Brain microvascular endothelial cell (primary cell): Measurements from ENCODE around the gene WNT5B.

ENCODE experiments used
- DNase-seq: peaks from one replicate; pipeline ENCODE4 v3.0.0-alpha.2; 2020
- H3K27ac ChIP-seq: fragments of 250-450 bp; sonication (Bioruptor Pico); 2 replicates; pipeline ENCODE4 v1.5.1; 2020; ENCODE audit warnings: mild to moderate bottlenecking, moderate library complexity
- H3K27me3 ChIP-seq: fragments of 250-450 bp; sonication (Bioruptor Pico); replicated peaks from 2 replicates; pipeline ENCODE4 v1.5.1; 2020; ENCODE audit warnings: mild to moderate bottlenecking
- H3K36me3 ChIP-seq: fragments of 250-450 bp; sonication (Bioruptor Pico); replicated peaks from 2 replicates; pipeline ENCODE4 v1.5.1; 2020; ENCODE audit warnings: mild to moderate bottlenecking
- H3K4me3 ChIP-seq: 2 replicates; pipeline ENCODE4 v1.5.1; 2011; ENCODE audit warnings: low read depth, mild to moderate bottlenecking, control low read depth, low read length, moderate library complexity
- in situ Hi-C: cut with HindIII; loops from 2 replicates; pipeline ENCODE4 v1.10.0; 2017; ENCODE audit warnings: low sequenced_read_pairs, low pct_ligation_motif_present
- TF ChIP-seq, protein P1 (sequence below): IDR thresholded peaks from 2 replicates; pipeline ENCODE4 v1.5.1; 2011; ENCODE audit warnings: low read depth, mild to moderate bottlenecking, moderate library complexity, low read length, control low read depth, inconsistent platforms; ENCODE audit errors: missing control alignments

Gene WNT5B

DNA sequence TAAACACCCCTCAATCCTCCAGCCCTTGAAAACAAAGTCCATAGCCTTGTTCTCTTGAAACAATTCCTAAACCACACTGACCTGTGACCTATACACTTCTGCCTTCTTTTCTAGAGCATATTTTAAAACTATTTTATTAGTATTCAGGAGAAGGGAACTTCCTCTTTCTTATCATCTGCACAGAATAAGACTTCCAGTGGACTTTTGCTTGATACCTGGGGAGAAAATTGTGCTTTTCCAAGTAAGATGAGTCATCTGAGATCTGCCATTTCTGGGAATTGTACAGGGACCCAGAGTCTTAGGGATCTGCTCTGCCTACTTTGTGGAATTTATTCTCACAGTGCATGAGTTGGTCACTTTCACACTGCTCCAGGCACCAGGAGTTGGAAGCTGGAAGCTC is 10.5 kb upstream of the WNT5B start:
- Histone ChIP-seq H3K4me3 (no peak overlapping the region), H3K27me3 (no peaks in the 10 kb centered on the region), H3K36me3 (no peaks in the 10 kb centered on the region), H3K27ac (no peak overlapping the region)
- TF ChIP-seq, protein P1, sequence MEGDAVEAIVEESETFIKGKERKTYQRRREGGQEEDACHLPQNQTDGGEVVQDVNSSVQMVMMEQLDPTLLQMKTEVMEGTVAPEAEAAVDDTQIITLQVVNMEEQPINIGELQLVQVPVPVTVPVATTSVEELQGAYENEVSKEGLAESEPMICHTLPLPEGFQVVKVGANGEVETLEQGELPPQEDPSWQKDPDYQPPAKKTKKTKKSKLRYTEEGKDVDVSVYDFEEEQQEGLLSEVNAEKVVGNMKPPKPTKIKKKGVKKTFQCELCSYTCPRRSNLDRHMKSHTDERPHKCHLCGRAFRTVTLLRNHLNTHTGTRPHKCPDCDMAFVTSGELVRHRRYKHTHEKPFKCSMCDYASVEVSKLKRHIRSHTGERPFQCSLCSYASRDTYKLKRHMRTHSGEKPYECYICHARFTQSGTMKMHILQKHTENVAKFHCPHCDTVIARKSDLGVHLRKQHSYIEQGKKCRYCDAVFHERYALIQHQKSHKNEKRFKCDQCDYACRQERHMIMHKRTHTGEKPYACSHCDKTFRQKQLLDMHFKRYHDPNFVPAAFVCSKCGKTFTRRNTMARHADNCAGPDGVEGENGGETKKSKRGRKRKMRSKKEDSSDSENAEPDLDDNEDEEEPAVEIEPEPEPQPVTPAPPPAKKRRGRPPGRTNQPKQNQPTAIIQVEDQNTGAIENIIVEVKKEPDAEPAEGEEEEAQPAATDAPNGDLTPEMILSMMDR, result no peak
- in situ Hi-C loops, result no loop called here
- DNase-seq, result no peak

DNA sequence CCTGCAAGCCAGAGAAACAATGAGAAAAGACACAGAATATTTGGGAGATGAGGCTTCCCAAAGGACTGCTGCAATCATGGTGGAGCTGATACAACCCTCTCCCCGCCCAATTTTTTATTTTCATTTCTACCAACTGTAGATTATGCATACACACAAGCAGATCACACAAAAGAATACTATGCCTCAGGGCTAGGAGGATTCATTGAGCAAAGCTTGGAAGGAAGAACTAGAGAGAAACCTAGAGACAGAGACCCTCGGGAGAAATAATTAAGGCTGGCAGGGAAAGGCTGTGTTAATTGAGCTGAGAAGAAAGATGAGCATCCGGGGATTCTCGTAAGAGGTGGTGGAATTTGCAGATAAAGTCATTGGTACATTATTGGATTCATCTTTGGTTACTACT is 9.9 kb upstream of the WNT5B start:
- TF ChIP-seq, protein P1, result no peak
- no peaks in the 10 kb centered on the region for H3K27me3 ChIP-seq
- DNase-seq, result no peak
- no peaks in the 10 kb centered on the region for H3K36me3 ChIP-seq
- H3K4me3 ChIP-seq, result no peak overlapping the region
- in situ Hi-C loops, result no loop called here
- no peak overlapping the region for H3K27ac ChIP-seq

DNA sequence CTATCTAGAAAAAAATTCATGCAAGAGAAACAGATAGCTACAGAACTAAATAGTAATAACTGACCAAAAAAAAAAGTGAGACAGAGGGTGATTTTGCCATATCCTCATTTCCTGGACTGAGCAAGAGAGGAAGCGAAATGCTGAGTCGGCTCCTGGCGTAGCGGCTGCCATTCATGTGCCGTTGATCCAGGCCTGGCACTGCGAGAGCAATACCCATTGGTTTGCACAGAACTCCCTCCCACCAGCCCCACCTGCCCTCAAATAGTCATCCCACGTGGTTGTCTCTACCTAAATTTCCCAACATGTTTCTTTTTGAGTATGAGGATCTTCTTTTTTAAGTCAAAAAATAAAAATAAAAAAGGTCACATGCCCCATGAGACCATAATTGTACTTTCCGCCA is 9.4 kb upstream of the WNT5B start:
- no peak overlapping the region for H3K4me3 ChIP-seq
- DNase-seq, result no peak

DNA sequence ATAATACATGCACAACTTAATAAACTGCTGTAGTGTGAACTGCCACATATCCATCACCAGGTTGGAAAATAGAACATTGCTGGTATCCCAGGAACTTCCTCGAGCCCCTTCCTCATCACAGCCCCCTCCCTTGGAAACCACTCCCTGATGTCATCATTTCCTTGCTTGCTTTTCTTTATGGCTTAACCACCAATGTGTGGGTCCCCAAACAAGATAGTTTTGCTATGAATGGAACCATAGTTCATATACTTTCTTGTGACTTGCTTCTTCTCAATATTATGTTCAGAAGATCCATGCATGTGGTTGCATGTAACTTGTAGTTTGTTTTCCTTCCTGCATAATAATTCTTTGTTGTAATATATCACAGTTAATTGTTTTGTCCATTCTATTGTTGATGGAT is 8.9 kb upstream of the WNT5B start:
- TF ChIP-seq, protein P1, result no peak
- H3K36me3 ChIP-seq, result no peaks in the 10 kb centered on the region
- H3K27ac ChIP-seq, result no peak overlapping the region
- in situ Hi-C loops, result no loop called here
- H3K27me3 ChIP-seq, result no peaks in the 10 kb centered on the region
- DNase-seq, result no peak
- H3K4me3 ChIP-seq, result no peak overlapping the region

More for the DNA sequence above, 9.4 kb upstream of the WNT5B start:
- Histone ChIP-seq H3K27me3 (no peaks in the 10 kb centered on the region), H3K36me3 (no peaks in the 10 kb centered on the region), H3K27ac (no peak overlapping the region)
- TF ChIP-seq, protein P1, result no peak
- in situ Hi-C loops, result no loop called here

DNA sequence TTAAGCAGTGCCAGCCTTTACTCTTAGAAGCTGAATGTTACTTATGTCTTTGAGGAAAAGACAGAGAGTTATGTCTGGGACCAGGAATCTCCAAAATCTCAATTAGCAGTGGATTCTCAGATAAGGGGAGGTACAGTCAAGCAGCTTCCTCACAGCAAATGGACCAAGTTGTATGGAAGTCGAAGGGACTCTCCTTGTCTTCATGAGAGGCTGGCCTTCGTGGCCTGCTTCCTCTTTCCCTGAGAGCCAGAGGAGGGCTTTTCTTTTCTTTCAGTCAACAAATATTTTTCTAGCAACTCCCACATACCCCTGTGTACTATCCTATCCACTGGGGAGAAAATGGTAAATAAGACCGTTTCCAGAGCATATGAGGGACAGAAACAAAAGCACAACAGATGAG is 6.6 kb upstream of the WNT5B start:
- no peak overlapping the region for H3K4me3 ChIP-seq
- in situ Hi-C loops, result no loop called here
- TF ChIP-seq, protein P1, result no peak
- no peak overlapping the region for H3K27ac ChIP-seq
- H3K27me3 ChIP-seq, result no peaks in the 10 kb centered on the region
- no peak for DNase-seq
- no peaks in the 10 kb centered on the region for H3K36me3 ChIP-seq

DNA sequence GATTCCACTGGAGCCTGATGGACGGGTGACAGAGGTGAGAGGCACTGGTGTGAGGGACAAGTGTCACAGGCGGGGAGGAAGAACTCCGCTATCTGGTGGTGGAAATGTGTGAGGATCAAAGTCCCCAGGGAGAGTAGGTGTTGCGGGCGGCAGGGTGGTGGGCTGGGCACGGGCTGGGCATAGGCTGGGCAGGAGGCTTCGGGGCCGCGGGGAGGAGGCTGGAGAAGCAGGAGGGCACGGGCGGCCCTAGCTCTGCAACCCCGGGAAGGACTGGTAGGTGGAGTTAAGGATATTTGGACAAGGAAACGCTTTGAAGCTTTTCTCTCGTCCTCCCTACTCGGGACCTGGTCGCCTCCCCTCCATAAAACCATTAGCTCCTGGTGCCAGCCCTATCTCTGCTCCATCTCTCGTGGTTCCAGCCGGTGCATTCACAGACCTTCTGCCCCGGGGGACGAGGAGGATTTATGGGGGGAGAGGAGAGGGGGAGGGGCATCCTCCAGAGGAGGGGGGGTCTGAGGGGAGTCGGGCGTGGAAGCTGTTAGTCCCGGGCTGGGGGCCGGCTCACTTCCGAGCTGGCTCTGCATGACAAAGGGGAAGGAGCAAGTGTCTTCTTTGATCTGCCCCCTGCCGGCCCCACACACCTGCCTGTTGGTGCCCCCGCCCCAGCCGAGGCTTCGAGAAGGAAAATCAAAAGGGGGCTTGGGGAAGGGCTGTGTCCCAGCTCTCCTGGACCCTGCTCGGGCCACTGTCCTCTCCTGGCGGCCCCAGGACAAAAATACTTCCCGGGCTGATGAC is 504 bp downstream of the WNT5B start:
- no peak for DNase-seq
- Histone ChIP-seq H3K36me3 (no peaks in the 10 kb centered on the region), H3K27me3 (no peaks in the 10 kb centered on the region), H3K27ac (no peak overlapping the region), H3K4me3 (peak overlapping the region; percentile 48)
- in situ Hi-C loops, result no loop called here
- TF ChIP-seq, protein P1, result peak; percentile 31
